Activated CD4-positive, alpha-beta T cell treated with anti-CD3 and anti-CD28 coated beads, Interleukin-2, amount 50 U/mL, for 16 hours (primary cell): ENCODE measurements around the gene MCTP1.
A peak's percentile ranks its signal among the peaks of the same experiment; 100 is the strongest.
"Not testable (repeated sequence)": the region's sequence is repeated elsewhere in the genome, so short reads cannot be mapped to it uniquely, and the experiment has no call there.

Experiments
- DNase-seq: peaks from one replicate; pipeline ENCODE4 v3.0.0-alpha.2; 2020

Gene MCTP1

DNA sequence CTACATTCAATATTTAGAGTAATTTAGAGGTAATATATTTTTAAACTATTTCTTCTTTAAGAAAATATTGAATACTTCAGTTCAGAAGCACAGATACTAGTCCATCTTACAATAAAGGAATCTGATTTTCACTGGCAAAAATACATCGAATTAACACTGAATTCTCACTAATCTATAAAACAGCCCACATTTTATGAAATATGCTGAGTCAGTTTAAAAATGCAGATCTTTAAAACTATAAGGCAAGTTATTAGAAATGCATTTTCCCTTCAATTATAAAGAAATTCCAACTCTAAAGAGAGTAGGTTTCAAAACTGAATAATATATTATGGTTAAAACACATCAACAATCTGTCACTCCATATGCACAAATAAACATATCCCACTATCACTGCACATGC is 433.9 kb downstream of the MCTP1 start:
- no peak for DNase-seq

DNA sequence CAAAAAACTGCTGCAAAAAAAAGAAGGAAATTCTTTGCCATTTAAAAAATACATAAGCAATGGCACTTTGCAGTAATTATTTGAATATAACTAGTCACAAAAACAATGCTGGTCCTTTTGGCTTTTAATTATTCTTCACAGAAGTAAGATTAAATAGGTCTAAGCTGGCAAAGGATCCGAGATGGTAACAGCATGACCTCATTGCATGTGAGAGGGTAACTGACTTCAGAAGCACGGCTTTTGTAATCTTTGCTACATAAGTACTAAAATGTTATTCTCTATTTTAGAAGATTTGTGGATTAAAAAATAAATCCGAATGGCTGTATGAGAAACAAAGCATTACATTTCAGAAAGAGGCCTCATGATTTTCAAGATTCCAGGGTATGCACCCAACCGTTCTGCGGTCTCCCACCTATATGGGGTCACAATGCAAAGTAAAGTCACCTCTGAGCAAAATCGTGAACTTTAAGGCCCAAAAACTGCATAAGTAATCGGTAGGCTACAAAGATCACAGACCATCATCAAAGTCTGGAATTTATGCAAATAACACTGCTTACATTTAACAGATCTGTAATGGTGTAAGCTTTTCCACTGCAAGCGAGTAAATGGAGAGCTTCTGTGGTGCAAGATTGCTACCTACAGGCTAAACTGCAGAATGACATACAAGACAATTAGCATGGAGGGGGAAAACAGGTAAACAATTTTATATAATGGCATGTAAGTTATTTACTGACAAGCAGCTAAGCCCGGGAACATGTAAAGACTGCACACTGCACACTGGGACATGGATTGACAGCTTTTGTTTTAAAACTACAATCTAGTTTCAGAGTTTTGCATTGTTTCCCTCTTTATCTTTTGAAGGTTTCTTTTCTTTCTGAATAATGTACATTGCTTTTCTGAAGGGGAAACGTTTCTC is 434.8 kb downstream of the MCTP1 start:
- peak; percentile 77 for DNase-seq

DNA sequence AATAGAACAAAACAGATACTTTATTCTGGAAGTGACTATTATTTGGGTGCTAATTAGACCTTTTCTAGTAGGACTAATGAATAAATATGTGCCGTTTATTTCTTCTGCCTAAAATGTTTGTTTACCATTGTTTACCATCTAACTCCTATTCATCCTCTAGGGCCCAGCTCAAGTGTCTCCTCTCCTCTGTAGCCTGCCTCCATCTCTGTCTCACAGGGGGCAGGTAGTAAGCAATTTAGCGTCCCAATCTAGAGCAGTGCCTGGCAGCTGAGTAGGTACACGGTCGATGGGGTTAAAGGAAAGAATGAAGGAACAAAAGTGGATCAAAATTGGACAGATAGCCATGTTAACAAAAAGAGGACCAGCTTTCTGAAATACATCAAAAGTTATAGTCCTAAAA is 435.6 kb downstream of the MCTP1 start:
- DNase-seq = no peak

DNA sequence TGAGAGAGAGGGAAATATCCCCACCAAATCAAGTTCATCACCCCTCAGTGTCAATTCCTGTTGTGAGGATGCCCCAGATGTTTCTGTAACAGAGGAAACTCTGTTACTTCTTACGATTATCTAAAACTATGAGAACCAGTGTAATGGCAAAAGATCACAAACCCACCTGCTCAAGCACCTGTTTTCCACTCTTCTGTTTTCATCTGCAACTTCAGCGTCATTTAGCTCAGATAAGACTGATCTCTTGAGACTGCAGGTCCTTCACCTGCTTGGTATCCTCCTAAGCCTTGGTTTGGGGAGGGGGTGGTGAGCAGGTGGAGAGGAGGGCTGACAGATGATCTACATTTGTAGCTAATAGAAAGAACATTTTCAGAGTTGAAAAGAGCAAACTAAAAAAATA is 437.2 kb downstream of the MCTP1 start:
- no peak for DNase-seq

DNA sequence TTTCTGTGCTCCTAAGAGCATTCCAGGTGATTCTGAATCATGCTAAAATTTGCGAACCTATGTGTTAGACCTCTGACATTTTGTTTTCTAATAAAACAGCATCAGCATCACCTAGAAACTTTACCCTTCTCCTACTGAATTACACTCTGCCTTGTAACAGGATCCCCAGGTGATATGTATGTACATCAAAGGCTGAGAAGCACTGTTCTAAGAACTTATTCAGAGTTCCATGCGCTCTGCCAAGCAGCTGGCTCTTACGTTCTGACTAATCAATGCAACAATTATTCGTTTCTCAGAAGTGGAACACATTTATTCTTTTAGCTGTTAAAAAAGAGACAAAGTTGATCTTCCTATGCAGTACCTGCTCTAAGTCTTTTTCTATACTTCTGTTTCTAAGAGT is 437.9 kb downstream of the MCTP1 start:
- peak; percentile 47 for DNase-seq

DNA sequence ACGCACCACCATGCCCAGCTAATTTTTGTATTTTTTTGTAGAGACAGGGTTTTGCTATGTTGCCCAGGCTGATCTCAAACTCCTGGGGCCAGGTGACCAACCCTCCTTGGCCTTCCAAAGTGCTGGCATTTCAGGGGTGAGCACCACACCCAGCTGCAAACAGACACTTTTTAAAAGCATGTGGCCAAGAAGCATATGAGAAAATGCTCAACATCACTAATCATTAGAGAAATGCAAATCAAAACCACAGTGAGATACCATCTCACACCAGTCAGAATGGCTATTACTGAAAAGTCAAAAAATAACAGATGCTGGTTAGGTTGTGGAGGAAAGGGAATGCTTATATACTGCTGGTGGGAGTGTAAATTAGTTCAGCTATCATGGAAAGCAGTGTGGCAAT is 439.2 kb downstream of the MCTP1 start:
- not testable (repeated sequence) for DNase-seq

DNA sequence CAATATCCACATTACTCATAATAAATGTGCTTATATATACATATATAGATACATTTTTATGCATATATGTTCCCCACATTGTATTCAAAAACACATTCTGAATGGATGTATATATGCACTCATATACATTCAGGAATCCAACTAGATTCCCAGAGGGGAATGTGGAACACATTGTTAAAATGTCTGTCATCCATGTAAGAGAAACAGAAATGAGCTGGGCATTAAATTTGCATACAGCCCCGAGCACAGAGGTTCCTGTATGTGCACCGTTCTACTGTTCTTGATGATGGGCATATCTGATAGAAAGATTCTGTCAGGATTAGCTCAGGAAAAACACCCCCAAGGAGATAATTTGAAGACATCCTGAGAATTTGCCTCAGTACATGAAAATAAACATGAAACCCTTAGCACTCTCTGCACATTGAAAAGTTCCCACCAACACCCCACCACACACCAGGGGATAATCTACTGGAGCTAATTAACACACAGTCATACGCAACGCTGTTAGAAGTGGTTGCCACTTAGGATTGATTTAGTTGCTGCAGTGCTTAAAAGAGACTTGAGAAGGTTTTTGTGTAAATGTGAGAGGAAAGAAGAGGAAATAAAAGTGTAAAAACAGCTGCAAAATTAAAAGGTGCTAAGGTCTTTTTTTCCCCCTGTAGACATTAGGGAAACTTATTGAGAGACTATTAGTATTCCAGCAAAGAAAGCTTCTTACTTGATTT is 443.1 kb downstream of the MCTP1 start:
- no peak for DNase-seq

DNA sequence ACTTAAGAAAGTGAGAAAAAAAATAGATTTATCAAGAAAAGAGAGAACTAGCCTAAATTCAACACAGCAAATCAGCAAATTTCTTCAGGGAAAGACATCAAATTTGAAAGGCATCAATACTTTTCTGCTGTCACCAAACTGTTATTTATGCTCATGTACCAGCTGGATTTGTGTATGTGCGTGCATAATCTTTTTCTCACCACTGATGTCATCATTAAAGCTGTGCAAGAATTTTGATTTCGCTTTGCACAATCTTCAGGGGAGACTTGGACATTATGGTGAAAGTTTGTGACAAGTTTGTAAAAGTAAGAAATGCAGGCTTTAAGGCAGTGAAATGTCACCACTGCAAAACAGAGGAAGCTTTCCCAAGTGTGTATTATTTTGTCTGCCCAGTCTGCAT is 451.0 kb downstream of the MCTP1 start:
- DNase-seq = no peak

DNA sequence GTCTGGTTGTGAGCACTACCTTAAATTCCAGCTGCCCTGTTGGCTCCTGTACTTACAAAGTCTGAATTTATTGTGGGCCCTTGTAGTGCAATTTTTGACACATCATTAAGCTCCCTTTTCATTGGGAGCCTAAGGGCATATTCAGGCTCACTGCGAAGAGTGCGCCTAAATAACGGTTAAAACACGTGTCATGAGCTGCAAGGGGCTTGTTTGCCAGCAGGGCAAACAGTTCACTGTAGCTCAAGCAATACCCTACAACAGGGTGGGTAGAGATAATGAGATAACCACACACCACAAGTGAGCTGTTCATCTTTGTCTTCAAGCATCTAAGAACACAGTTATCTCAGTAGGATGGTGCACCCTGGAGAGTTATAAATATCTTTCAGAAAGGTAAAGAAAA is 452.2 kb downstream of the MCTP1 start:
- DNase-seq = no peak

DNA sequence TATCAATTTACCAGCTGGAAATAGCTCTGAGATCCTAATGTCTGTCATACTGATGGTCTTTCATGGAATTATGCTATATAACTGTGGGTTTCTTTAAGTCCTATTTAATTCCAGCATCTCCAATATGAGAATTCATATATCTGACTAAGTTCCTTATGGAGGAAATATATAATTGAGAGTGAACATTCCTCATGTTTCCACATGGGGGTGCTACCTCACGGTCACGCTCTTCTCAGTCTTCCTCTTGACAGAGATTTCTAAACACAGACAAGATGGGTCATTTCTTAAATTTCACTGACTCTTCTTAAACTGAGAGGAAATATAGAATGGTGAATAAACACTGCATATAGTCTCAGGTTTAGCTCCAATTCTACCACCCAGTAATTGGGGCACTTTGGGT is 454.4 kb downstream of the MCTP1 start:
- DNase-seq = no peak

DNA sequence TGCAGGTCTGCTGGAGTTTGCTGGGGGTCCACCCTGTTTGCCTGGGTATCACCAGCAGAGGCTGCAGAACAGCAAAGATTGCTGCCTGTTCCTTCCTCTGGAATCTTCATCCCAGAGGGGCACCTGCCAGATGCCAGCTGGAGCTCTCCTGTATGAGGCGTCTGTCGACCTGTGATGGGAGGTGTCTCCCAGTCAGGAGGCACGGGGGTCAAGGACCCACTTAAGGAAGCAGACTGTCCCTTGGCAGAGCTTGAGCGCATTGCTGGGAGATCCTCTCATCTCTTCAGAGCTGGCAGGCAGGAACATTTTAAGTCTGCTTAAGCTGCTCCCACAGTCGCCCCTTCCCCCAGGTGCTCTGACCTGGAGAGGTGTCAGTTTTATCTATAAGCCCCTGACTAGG is 456.7 kb downstream of the MCTP1 start:
- DNase-seq = not testable (repeated sequence)

DNA sequence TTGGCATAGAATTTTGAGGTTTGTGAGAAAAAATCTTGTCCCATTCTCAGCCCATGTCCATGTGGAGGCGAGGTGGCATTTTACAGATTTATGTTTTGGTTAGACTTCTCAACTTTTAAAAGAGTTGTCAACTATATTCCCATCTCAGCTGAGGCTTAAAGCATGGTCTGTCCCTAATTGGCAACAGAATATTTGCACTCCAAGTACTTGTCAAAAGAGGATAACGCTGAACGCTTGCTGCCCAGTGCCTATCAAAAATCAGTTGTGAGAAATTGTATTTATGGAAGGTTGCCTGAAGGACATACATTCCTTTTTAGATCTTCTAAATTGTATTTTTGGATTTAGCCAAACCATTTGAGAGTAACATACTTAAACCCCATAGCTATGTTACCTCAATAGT is 464.4 kb downstream of the MCTP1 start:
- DNase-seq = no peak

DNA sequence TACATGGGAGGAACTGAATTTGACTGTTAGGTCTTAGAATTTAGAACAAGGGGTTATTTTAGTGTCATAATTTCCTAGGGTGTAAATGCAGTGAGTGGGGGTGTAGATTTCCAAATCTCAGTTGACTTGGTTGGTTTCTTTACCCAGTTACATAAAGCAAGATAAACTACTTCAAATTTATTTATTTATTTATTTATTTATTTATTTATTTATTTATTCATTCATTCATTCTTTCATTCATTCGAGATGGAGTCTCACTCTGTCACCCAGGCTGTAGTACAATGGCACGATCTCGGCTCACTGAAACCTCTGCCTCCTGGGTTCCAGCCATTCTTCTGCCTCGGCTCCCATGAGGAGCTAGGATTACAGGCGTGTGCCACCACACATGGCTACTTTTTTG is 466.0 kb downstream of the MCTP1 start:
- no peak for DNase-seq

DNA sequence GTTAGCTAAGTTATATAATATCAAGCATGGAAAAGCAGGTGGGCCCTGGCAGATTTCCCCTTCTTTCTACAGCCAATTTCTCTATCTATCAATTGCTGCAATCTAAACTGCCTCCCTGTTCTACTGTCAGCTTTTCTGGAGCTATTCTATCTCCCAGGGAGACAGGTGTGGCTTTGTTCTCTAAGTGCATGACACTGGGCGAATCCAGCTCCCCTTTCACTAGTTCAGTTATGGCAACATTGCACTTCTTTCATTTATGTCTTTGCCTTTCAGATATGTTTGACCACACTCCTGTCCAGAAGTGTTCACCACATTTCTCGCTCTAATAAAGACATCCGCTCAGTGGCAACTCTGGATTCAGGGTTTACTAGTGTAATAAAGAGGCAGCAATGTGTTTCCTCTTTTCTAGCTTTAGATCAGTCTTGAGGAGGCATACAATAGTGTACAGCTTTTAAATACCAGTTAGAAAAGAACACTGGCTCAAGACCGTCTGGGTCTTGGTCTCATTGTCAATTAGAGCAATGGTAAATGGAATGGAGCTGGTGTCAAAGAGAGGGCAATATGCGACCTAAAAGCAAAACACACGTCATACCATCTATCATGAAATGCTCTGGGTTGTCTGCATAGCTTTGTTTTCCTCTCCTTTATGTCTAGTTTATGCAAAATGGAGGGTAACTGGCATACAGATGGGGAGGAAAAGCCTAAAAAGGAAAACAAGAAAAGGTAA is 469.4 kb downstream of the MCTP1 start:
- no peak for DNase-seq

DNA sequence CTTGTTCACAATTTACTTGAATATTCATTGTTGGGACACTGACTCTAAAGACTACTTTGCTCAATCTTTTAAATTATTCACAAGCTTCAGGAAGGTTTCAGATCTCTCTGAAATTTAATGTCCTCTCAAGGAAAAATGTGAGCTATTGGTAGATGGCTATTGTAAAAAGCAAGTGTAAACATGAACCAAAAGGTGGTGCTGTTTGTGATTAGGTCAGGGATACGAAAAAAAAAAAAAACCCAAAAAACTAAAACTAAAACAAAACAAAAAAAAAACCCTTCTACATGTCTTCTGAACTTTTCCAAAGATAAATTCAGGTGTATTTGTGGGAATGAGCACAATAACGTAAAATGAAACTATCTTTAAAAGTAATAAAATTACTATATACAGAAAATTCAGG is 472.7 kb downstream of the MCTP1 start:
- no peak for DNase-seq

DNA sequence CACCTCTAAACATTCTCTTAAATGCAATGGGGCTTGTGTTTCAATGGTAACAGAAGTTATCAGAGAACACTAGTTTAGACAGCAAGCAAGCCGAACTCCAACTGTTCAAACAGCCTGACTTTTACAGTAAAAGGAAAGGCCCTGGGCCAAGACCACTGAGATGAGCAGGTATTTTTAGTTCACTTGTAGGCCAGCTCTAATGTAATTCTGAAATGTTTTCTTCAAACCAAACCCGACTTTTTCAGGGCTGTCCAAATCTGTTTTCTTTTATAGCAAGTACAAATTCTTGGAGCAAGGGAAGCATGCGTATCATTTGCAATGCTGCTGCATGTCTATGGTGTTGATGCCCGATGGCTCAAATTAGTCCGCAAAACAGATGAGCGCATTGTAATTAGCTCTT is 473.6 kb downstream of the MCTP1 start:
- no peak for DNase-seq

DNA sequence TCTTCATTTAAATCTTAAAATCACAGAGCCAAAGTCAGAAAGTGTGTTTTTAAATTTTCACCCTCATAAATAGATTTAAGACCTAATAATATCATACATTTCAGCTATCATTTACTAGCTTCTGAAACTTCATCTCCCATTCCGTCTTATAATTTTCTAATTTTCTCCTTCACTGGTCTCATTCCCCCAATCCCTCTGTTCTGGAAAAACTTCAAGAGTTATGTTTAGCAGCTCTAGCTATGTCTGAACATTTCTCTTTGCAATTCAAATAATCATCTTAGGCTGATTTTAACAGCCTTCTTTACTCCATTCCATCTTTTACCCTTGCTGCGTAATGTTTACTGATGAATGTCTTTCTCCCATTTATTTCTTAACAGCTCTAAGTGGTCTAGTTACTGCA is 474.0 kb downstream of the MCTP1 start:
- DNase-seq = no peak

DNA sequence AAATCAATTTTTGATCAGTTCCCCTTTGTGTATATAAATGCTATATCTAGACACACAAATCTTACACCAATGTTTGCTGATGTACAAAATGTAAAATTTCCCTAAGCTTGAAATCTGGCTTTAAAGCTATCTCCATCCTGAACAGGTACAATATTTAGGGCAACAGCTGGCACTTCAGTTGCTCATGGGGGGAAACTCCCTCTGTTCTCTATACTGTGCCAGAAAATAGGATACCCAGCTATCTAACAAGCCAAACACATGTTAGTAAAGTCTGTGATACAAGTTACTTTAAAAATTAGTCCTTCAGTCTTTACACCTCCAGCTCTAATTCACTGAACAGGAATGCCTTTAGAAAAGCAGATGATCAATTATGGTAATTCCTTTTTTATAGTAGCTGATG is 474.6 kb downstream of the MCTP1 start:
- no peak for DNase-seq

DNA sequence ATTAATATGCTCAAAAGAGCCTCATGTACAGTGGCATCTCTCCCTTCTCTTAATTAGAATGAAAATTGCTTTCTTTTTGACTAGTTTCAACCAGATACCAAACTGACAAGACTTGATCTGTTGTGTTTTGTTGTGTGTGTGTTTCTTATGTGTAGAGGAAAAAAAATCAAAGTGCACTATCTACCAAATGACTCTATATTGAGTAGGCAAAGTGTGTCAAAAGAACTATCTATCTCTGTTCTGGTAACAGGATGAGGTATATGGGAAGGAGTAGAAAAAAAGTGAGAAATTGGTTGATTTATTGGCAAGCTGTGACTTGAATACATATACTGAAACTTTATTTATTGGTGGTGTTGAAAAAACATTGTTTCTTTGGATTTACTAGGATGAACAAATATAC is 476.4 kb downstream of the MCTP1 start:
- no peak for DNase-seq

DNA sequence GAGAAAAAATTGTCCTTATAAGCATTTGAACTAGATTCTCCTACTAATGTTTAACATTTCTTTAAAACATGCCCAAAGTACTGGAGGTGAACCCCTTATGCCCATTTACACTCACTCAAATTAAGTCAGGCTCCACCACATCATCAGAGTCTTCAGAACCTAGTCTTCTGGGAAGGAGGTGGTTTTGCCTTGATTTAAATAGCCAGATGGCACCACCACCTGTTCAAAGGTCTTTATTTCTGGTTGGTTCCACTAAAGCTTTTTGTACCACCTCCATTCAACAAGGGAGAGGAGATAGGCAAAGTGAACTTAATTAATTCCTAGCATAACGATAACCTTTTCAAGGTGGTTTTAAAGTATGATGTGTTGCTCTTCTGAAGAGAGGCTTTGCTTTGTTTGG is 476.9 kb downstream of the MCTP1 start:
- no peak for DNase-seq

DNA sequence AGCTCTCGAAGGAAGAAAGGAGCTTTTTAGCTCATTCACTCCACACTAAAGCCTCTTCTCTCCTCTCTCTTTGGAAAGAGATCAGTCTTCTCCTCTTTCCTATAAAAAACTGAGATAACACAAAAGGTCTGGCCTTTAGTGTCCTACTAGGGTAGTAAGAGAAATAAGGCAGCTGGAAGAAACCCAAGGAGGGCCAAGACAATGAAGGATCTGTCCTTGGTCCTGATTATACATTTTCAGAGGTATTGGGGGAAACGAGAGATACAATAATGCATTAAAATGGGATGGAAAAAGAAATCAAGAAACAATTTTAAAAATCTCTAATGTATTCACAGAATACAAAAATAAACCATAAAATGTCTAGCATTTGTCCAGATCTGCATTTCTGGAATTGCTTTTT is 482.4 kb downstream of the MCTP1 start:
- no peak for DNase-seq

DNA sequence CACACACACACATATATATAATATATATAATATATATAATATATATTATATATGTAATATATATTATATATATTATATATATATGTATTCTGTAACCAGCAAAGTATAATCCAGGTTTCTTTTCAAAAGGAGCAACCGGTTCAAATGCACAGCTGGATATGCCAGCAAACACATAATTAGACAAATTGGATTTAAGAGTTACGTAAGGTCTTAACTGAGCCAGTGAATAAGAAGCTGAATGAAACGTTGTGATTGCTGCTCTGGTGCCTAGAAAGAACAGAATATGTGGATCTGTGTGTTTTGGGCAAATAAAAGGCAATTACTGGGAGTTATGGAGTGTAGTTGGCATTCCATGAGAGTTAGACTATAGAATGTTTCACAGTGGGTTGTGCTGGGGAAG is 488.3 kb downstream of the MCTP1 start:
- DNase-seq = no peak

DNA sequence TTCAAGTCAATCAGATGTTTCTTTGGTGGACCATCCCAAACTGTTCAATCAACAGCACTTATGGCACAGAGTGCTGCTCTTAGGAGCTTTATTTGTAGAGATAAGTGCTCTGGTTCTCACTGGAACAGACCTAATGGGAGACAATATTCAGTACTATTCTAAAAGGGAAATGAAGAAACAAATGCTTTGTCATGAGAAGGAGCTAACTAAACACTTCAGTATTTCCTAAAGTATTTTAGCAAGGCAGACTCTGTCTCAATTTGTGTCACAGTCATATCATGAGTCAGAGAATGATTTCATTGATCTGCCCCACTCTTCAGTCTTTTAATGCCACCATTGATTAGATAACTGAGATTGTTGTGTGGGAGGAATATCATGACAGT is 491.1 kb downstream of the MCTP1 start:
- DNase-seq = peak; percentile 77
